ENCODE data around the gene HDAC1. TPM values are rescaled to one million over a fixed set of nuclear protein-coding genes. Genes with fewer than 3 reads are reported as not detected.

Gene HDAC1
- total RNA-seq, 1 experiment from 2014 or later: 186 TPM

DNA sequence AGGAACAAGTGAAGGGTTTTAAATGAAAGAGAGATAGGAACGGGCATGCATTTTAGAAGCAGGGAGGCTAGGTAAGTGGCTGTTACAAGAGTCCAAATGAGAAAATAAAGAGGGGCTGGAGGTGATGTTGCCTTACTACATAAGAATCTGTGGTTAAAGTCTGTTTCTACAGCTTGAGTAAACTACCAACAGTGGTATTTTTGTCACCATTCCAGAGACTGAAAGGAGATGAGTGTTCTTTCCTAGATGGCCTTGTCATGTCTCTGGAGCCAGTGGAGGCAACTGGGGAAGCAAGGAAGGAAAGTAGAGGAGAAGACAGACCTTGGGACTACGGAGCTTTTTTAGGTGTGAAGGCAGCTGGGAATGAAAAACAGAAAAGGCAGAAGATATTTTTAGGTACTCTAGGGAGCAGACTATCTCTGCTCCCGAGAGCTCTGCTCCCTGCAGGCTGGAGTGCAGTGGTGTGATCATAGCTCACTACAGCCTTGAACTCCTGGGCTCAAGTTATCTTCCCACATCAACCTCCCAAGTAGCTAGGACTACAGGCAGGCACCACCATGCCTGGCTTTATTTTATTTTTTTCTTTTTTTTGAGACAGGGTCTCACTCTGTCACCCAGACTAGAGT is 12.2 kb downstream of the HDAC1 start:
- Mint-ChIP-seq H3K36me3 (ENCODE audit: insufficient read depth, unreplicated experiment) (peaks cover 45% of the 10 kb centered on the region), H3K4me1 (ENCODE audit: low read depth, unreplicated experiment) (peaks cover 14% of the 10 kb centered on the region), H3K27ac (ENCODE audit: unreplicated experiment) (no peak overlapping the region), H3K9me3 (ENCODE audit: low read depth, unreplicated experiment) (peaks cover 5% of the 10 kb centered on the region), H3K4me3 (ENCODE audit: low read depth, unreplicated experiment) (no peak overlapping the region), H3K27me3 (ENCODE audit: unreplicated experiment) (no peaks in the 10 kb centered on the region)
- TF ChIP-seq, protein P1, sequence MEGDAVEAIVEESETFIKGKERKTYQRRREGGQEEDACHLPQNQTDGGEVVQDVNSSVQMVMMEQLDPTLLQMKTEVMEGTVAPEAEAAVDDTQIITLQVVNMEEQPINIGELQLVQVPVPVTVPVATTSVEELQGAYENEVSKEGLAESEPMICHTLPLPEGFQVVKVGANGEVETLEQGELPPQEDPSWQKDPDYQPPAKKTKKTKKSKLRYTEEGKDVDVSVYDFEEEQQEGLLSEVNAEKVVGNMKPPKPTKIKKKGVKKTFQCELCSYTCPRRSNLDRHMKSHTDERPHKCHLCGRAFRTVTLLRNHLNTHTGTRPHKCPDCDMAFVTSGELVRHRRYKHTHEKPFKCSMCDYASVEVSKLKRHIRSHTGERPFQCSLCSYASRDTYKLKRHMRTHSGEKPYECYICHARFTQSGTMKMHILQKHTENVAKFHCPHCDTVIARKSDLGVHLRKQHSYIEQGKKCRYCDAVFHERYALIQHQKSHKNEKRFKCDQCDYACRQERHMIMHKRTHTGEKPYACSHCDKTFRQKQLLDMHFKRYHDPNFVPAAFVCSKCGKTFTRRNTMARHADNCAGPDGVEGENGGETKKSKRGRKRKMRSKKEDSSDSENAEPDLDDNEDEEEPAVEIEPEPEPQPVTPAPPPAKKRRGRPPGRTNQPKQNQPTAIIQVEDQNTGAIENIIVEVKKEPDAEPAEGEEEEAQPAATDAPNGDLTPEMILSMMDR (IDR thresholded peaks at IDR 0.05; ENCODE audit: unreplicated experiment): no peak
- DNase-seq: no peak
- no TSS peak for BruUV-seq (replicated peaks)
- intact Hi-C loops (cut with micrococcal nuclease; ENCODE audit: unreplicated experiment): no loop called here
- CTCF ChIA-PET: interaction anchor here (0.7 to 1.4 kb wide), 2 partner anchors 19 to 38 kb away, joined by 3 read pairs; no protein-coding TSS in a partner anchor

DNA sequence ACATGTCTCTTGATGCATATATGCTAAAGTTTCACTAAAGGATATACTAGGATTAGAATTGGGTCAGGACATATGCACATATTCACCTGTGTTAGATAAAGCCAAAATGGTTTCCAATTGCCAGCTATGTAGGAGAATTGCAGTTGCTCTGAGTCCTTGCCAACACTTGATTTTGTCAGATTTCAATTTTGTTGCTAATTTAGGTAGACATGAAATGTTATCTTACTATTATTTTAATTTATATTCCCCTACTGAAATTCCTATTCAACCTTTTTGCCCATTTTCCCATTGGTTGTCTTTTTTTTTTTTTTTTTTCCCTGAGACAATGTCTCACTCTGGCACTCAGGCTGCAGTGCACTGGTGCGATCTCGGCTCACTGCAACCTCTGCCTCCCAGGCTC is 13.4 kb downstream of the HDAC1 start:
- Mint-ChIP-seq H3K27ac (ENCODE audit: unreplicated experiment) (no peak overlapping the region), H3K4me1 (ENCODE audit: low read depth, unreplicated experiment) (peaks cover 14% of the 10 kb centered on the region), H3K27me3 (ENCODE audit: unreplicated experiment) (no peaks in the 10 kb centered on the region), H3K4me3 (ENCODE audit: low read depth, unreplicated experiment) (no peak overlapping the region), H3K9me3 (ENCODE audit: low read depth, unreplicated experiment) (peaks cover 5% of the 10 kb centered on the region), H3K36me3 (ENCODE audit: insufficient read depth, unreplicated experiment) (peaks cover 45% of the 10 kb centered on the region)
- no peak for DNase-seq
- CTCF ChIA-PET: no interaction called here
- BruUV-seq (replicated peaks): no TSS peak
- intact Hi-C loops (cut with micrococcal nuclease; ENCODE audit: unreplicated experiment): no loop called here
- TF ChIP-seq, protein P1 (IDR thresholded peaks at IDR 0.05; ENCODE audit: unreplicated experiment): no peak

DNA sequence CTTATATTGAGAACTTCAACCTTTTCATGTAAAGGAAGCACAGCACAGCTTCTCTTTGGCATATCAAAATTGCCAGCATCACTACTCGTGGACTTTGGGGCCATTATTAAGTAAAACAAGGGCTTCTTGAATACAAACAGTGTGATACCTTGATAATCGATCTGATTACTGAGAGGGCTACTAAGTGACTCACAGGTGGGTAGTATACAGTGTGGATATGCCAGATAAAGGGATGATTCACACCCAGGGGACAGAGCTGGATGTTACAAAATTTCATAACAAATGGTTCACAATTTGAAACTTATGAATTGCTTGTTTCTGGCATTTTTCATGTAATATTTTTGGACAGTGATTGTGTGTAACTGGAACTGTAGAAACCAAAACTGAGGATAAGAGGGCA is 15.4 kb downstream of the HDAC1 start:
- BruUV-seq (replicated peaks): no TSS peak
- peaks cover 23% of the 10 kb centered on the region for H3K4me1 Mint-ChIP-seq (ENCODE audit: low read depth, unreplicated experiment)
- no peak overlapping the region for H3K27ac Mint-ChIP-seq (ENCODE audit: unreplicated experiment)
- TF ChIP-seq, protein P1 (IDR thresholded peaks at IDR 0.05; ENCODE audit: unreplicated experiment): no peak
- peaks cover 5% of the 10 kb centered on the region for H3K9me3 Mint-ChIP-seq (ENCODE audit: low read depth, unreplicated experiment)
- CTCF ChIA-PET: interaction anchor here (0.6 to 2.2 kb wide), 4 partner anchors 15 to 244 kb away, joined by 3 to 8 read pairs (median 5); partner anchors contain the start of gene KPNA6
- H3K27me3 Mint-ChIP-seq (ENCODE audit: unreplicated experiment): no peaks in the 10 kb centered on the region
- no peak for DNase-seq
- peaks cover 36% of the 10 kb centered on the region for H3K36me3 Mint-ChIP-seq (ENCODE audit: insufficient read depth, unreplicated experiment)
- intact Hi-C loops (cut with micrococcal nuclease; ENCODE audit: unreplicated experiment): no loop called here
- no peak overlapping the region for H3K4me3 Mint-ChIP-seq (ENCODE audit: low read depth, unreplicated experiment)

DNA sequence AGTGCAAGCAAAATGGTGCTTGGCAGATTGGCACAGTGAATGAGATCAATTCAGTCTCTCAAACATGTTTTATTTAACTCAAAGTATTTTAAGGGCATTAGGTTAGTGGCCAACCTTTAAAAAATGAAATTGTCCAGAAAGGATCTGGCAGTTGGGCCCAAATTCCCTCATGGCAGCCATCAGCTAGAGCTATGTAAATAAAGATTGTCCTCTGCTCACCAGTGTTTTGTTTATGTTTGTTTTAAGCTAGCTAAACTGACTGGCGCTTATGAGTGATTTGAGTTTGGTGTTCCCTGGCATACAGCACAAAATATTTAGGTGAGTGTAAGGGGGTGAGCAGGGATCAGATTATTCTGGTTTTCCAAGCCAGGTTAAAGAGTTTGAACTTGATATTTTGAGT is 18.1 kb downstream of the HDAC1 start:
- Mint-ChIP-seq H3K36me3 (ENCODE audit: insufficient read depth, unreplicated experiment) (peaks cover 20% of the 10 kb centered on the region), H3K9me3 (ENCODE audit: low read depth, unreplicated experiment) (no peaks in the 10 kb centered on the region), H3K4me1 (ENCODE audit: low read depth, unreplicated experiment) (peaks cover 28% of the 10 kb centered on the region), H3K4me3 (ENCODE audit: low read depth, unreplicated experiment) (no peak overlapping the region), H3K27ac (ENCODE audit: unreplicated experiment) (no peak overlapping the region), H3K27me3 (ENCODE audit: unreplicated experiment) (no peaks in the 10 kb centered on the region)
- DNase-seq: no peak
- TF ChIP-seq, protein P1 (IDR thresholded peaks at IDR 0.05; ENCODE audit: unreplicated experiment): no peak
- no TSS peak for BruUV-seq (replicated peaks)
- intact Hi-C loops (cut with micrococcal nuclease; ENCODE audit: unreplicated experiment): no loop called here
- CTCF ChIA-PET: no interaction called here
